SK-N-SH treated with all-trans-retinoic acid at 6 μM for 48 hours (cell line): ENCODE data around the gene ZNF708.

Experiments
- ATAC-seq: fragments of 200-7000 bp; cut with Tn5 transposase; 3 replicates; pipeline ENCODE4 v1.9.1; 2020; ENCODE audit warnings: mild to moderate bottlenecking, moderate library complexity
- GLIS3 ChIP-seq: fragments of 250-450 bp; sonication (Bioruptor Pico); IDR thresholded peaks from 2 replicates; pipeline ENCODE4 v1.5.0; 2020; ENCODE audit warnings: mild to moderate bottlenecking, moderate library complexity
- PPARA ChIP-seq: fragments of 250-450 bp; sonication (Bioruptor Pico); IDR thresholded peaks from 2 replicates; pipeline ENCODE4 v1.5.0; 2020; ENCODE audit warnings: mild to moderate bottlenecking, borderline replicate concordance
- RARB ChIP-seq: fragments of 250-450 bp; sonication (Bioruptor Pico); IDR thresholded peaks from 2 replicates; pipeline ENCODE4 v1.8.0; 2021; ENCODE audit warnings: mild to moderate bottlenecking, moderate library complexity
- TF ChIP-seq, protein P1 (sequence below): fragments of 250-450 bp; sonication (Bioruptor Pico); IDR thresholded peaks from 2 replicates; pipeline ENCODE4 v1.5.1; 2021; ENCODE audit warnings: mild to moderate bottlenecking, moderate library complexity

The ZNF708 gene

DNA sequence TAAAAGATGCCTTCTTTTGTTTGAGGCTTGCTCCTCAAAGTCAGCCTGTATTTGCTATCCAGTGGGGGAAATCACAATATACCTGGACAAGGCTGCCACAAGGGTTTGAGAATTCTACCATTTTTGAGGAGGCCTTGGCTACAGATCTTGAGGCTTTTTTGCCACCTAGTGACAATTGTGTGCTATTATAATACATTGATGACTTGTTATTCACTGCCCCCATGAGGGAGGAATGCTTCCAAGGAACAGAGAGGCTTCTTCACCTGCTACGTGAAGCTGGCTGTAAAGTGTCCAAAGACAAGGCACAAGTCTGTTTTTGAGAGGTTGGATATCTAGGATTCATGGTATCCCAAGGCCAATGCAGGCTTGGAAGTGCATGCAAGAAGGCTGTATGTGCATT is 72.5 kb downstream of the ZNF708 start:
- ATAC-seq, result 0 out of 3 replicates have a peak, but pooled peaks have one; percentile 36
- TF ChIP-seq, protein P1, sequence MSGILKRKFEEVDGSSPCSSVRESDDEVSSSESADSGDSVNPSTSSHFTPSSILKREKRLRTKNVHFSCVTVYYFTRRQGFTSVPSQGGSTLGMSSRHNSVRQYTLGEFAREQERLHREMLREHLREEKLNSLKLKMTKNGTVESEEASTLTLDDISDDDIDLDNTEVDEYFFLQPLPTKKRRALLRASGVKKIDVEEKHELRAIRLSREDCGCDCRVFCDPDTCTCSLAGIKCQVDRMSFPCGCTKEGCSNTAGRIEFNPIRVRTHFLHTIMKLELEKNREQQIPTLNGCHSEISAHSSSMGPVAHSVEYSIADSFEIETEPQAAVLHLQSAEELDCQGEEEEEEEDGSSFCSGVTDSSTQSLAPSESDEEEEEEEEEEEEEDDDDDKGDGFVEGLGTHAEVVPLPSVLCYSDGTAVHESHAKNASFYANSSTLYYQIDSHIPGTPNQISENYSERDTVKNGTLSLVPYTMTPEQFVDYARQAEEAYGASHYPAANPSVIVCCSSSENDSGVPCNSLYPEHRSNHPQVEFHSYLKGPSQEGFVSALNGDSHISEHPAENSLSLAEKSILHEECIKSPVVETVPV (CRISPR knock-in tag), result no peak
- TF ChIP-seq PPARA (no peak), RARB (CRISPR knock-in tag) (no peak), GLIS3 (CRISPR knock-in tag) (no peak)
